CD4-positive, alpha-beta T cell (primary cell): ENCODE data around the gene SPTSSB. TPM values are rescaled to one million over a fixed set of nuclear protein-coding genes. Genes with fewer than 3 reads are reported as not detected.

Source experiments
- ATAC-seq: fragments of 200-7000 bp; cut with Tn5 transposase; one replicate; pipeline ENCODE4 v1.10.0; 2022; ENCODE audit warnings: mild to moderate bottlenecking; ENCODE audit not compliant: poor library complexity
- CTCF ChIA-PET: fragments of 350-600 bp; sonication (Branson Sonifier 250); formaldehyde crosslinking; loops from one replicate; lab custom pipeline; 2021; ENCODE audit warnings: antibody characterized with exemption, inconsistent platforms; lab: Charles Lee
- POLR2A ChIA-PET: fragments of 350-600 bp; sonication (Branson Sonifier 250); formaldehyde crosslinking; loops from one replicate; lab custom pipeline; 2021; ENCODE audit warnings: antibody characterized with exemption, inconsistent platforms; lab: Charles Lee
- DNase-seq, 14 experiments: peaks; one replicate each; pipeline ENCODE4 v3.0.0-alpha.2; 2013 to 2020; ENCODE audit warnings: mixed read lengths in 2 of 14
- H3K27ac ChIP-seq, 2 donors: one replicate each; pipeline versions ENCODE4 v1.5.1 to v1.7.0; 2013; ENCODE audit warnings: low read length in 2 of 2, low read depth in 1 of 2, mild to moderate bottlenecking in 1 of 2
- H3K27me3 ChIP-seq, 2 experiments: 1 replicate in 1 of 2; 2 replicates in 1 of 2; pipeline versions ENCODE4 v1.6.1 to v1.7.0; 2013; ENCODE audit warnings: low read length in 2 of 2, control low read depth in 1 of 2, mild to moderate bottlenecking in 1 of 2, moderate library complexity in 1 of 2; ENCODE audit not compliant: insufficient read depth in 2 of 2, control insufficient read depth in 1 of 2
- H3K36me3 ChIP-seq: one replicate; pipeline ENCODE4 v1.6.1; 2013; ENCODE audit warnings: low read length, control low read depth; ENCODE audit not compliant: insufficient read depth
- H3K4me1 ChIP-seq: one replicate; pipeline ENCODE4 v1.6.1; 2013; ENCODE audit warnings: low read length, control low read depth; ENCODE audit not compliant: insufficient read depth
- H3K4me3 ChIP-seq: one replicate; pipeline ENCODE4 v1.5.1; 2013; ENCODE audit warnings: mild to moderate bottlenecking, low read length, moderate library complexity
- H3K9me3 ChIP-seq, 2 experiments: 1 replicate in 1 of 2; 2 replicates in 1 of 2; pipeline versions ENCODE4 v1.6.1 to v1.7.0; 2013; ENCODE audit warnings: low read length in 2 of 2, mild to moderate bottlenecking in 2 of 2, control low read depth in 1 of 2, moderate library complexity in 1 of 2; ENCODE audit not compliant: control insufficient read depth in 1 of 2, insufficient read depth in 1 of 2
- H3K27ac Mint-ChIP-seq: one replicate; pipeline ENCODE4 v1.8.0; 2020; ENCODE audit warnings: mixed read lengths
- H3K27me3 Mint-ChIP-seq: one replicate; pipeline ENCODE4 v1.8.0; 2021; ENCODE audit warnings: mixed read lengths
- H3K36me3 Mint-ChIP-seq: one replicate; pipeline ENCODE4 v1.8.0; 2021; ENCODE audit warnings: low read depth, mixed read lengths
- H3K4me1 Mint-ChIP-seq: one replicate; pipeline ENCODE4 v1.8.0; 2021; ENCODE audit warnings: low read depth, mixed read lengths
- H3K4me3 Mint-ChIP-seq: one replicate; pipeline ENCODE4 v1.8.0; 2020; ENCODE audit warnings: mild to moderate bottlenecking, mixed read lengths
- H3K9me3 Mint-ChIP-seq: one replicate; pipeline ENCODE4 v1.8.0; 2020; ENCODE audit warnings: mixed read lengths
- CTCF ChIP-seq: fragments of 200-600 bp; IDR thresholded peaks from one replicate; pipeline ENCODE4 v1.8.0; 2022; ENCODE audit warnings: antibody characterized with exemption, mild to moderate bottlenecking
- intact Hi-C, 2 experiments: fragments of 100-400 bp; cut with DNase I in 1 of 2; cut with micrococcal nuclease in 1 of 2; formaldehyde crosslinking; loops; one replicate each; pipeline versions ENCODE4 v1.15.1 to v1.9.0; 2023 to 2025; cut with DNase I, micrococcal nuclease
- total RNA-seq, 174 experiments: library from RNA in 2 of 174; stranded (reverse) in 2 of 174; gene quantifications; one replicate each; pipeline ENCODE4 v1.2.3 and lab custom pipeline; 2021 to 2026

The SPTSSB gene
- total RNA-seq, 2 experiments from 2014 or later, result 0.11 TPM; not detected in 1

- no peaks in the 10 kb centered on the region for H3K36me3 ChIP-seq
- no peak for TF ChIP-seq CTCF
- Mint-ChIP-seq H3K27me3 (no peaks in the 10 kb centered on the region), H3K27ac (no peak overlapping the region), H3K4me1 (peaks cover 33% of the 10 kb centered on the region), H3K4me3 (no peak overlapping the region), H3K9me3 (no peaks in the 10 kb centered on the region), H3K36me3 (no peaks in the 10 kb centered on the region)
- ATAC-seq (no peak), DNase-seq (no peak)
- H3K4me3 ChIP-seq, result no peak overlapping the region
- H3K9me3 ChIP-seq, result peaks cover 0 to 3% of the 10 kb centered on the region in 2 experiments
- peaks cover 25% of the 10 kb centered on the region for H3K4me1 ChIP-seq
- no peak overlapping the region for H3K27ac ChIP-seq
- no peaks in the 10 kb centered on the region for H3K27me3 ChIP-seq
- intact Hi-C loops, result no loop called here
- CTCF ChIA-PET, result interaction anchor here (2.1 kb wide), 1 partner anchor 14 kb away, joined by 5 read pairs; no protein-coding TSS in a partner anchor
- POLR2A ChIA-PET, result no interaction called here
Measured at GRCh38 chr3:161316006-161316689, 55.2 kb downstream of the SPTSSB start.

GRCh38 chr3:161314836-161315395 is 56.4 kb downstream of the SPTSSB start:
- peaks cover 37% of the 10 kb centered on the region for H3K4me1 ChIP-seq
- no peaks in the 10 kb centered on the region for H3K36me3 ChIP-seq
- Mint-ChIP-seq H3K36me3 (no peaks in the 10 kb centered on the region), H3K9me3 (no peaks in the 10 kb centered on the region), H3K27ac (no peak overlapping the region), H3K4me3 (no peak overlapping the region), H3K4me1 (peaks cover 45% of the 10 kb centered on the region), H3K27me3 (no peaks in the 10 kb centered on the region)
- intact Hi-C loops, result loop anchor here in 1 of 2 experiments (5.0 kb wide), 1 partner anchor 37 kb away; no protein-coding TSS in a partner anchor
- ATAC-seq, result no peak
- H3K4me3 ChIP-seq, result no peak overlapping the region
- POLR2A ChIA-PET, result no interaction called here
- no peaks in the 10 kb centered on the region for H3K9me3 ChIP-seq
- TF ChIP-seq CTCF, result no peak
- CTCF ChIA-PET, result no interaction called here
- DNase-seq, result no peak
- no peaks in the 10 kb centered on the region for H3K27me3 ChIP-seq
- no peak overlapping the region for H3K27ac ChIP-seq

GRCh38 chr3:161310649-161311423 is 60.5 kb downstream of the SPTSSB start:
- H3K4me1 ChIP-seq, result peaks cover 43% of the 10 kb centered on the region
- ChIA-PET POLR2A (interaction anchor here (0.9 to 1.4 kb wide), 4 partner anchors 60 to 98 kb away, joined by 3 to 5 read pairs (median 3); no protein-coding TSS in a partner anchor), CTCF (no interaction called here)
- H3K9me3 ChIP-seq, result peaks cover 0 to 8% of the 10 kb centered on the region in 2 experiments
- ATAC-seq (peak; percentile 78), DNase-seq (peak in 12 of 14 experiments; percentile 9 to 87 (median 22))
- Mint-ChIP-seq H3K4me3 (peak overlapping the region; percentile 26), H3K36me3 (no peaks in the 10 kb centered on the region), H3K27ac (peak overlapping the region; percentile 50), H3K4me1 (peaks cover 63% of the 10 kb centered on the region), H3K9me3 (no peaks in the 10 kb centered on the region), H3K27me3 (no peaks in the 10 kb centered on the region)
- no peak for TF ChIP-seq CTCF
- no peaks in the 10 kb centered on the region for H3K27me3 ChIP-seq
- no peaks in the 10 kb centered on the region for H3K36me3 ChIP-seq
- H3K4me3 ChIP-seq, result no peak overlapping the region
- H3K27ac ChIP-seq, result no peak overlapping the region
- intact Hi-C loops, result loop anchor here in 1 of 2 experiments (5.0 kb wide), 1 partner anchor 41 kb away; no protein-coding TSS in a partner anchor
